ENCODE data around the gene LRRK1. TPM values are rescaled to one million over a fixed set of nuclear protein-coding genes. Genes with fewer than 3 reads are reported as not detected.

The LRRK1 gene
- polyA plus RNA-seq, 1 of the 3 experiments (the other 2 are of a cell fraction): 6.9 TPM

DNA sequence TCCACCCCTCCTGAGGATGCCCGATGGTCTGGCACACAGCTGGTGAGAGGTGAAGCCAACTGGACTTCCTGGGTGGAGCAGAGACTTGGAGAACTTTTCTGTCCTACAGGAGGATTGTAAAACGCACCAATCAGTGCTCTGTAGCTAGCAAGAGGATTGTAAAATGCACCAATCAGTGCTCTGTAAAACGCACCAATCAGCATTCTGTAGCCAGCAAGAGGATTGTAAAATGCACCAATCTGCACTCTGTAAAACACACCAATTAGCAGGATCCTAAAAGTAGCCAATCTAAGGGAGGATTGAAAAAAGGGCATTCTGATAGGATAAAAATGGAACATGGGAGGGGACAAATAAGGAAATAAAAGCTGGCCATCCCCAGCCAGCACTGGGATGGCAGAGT lies 182.5 kb downstream of the LRRK1 start:
- Histone ChIP-seq H3K27ac (ENCODE audit: low read depth in 2 of 2, low read length in 1 of 2) (no peak overlapping the region), H3K79me2 (ENCODE audit: insufficient read depth) (no peaks in the 10 kb centered on the region), H3K9me3 (no peaks in the 10 kb centered on the region), H4K20me1 (ENCODE audit: insufficient read depth) (no peaks in the 10 kb centered on the region), H3K9me2 (no peaks in the 10 kb centered on the region), H3K36me3 (replicated peaks in 1 of 2; ENCODE audit: control insufficient read depth in 1 of 2, insufficient read depth in 2 of 2, low read length in 1 of 2) (no peaks in the 10 kb centered on the region), H3K27me3 (ENCODE audit: insufficient read depth) (no peaks in the 10 kb centered on the region), H3K4me3 (ENCODE audit: low read depth in 2 of 2, low read length in 1 of 2) (no peak overlapping the region), H2AFZ (ENCODE audit: low read depth) (no peak overlapping the region), H3K9ac (no peak overlapping the region), H3F3A (replicated peaks; ENCODE audit: insufficient read depth) (peaks cover 3% of the 10 kb centered on the region), H3K4me1 (ENCODE audit: control insufficient read depth in 1 of 2, insufficient read depth in 2 of 2, low read depth in 1 of 2, low read length in 1 of 2) (peaks cover 10% of the 10 kb centered on the region in 2 experiments; a peak in 2 of 4 replicates), H3K4me2 (no peak overlapping the region)
- WGBS (ENCODE audit: low lambda C conversion rate): 75% methylated on average over 2 of the region's 3 CpGs
- POLR2A ChIA-PET: no interaction called here
- DNase-seq: no peak
- TF ChIP-seq FOSL2 (IDR thresholded peaks at IDR 0.05; ENCODE audit: borderline replicate concordance, low read depth) (no peak), CHD2 (IDR thresholded peaks at IDR 0.05; ENCODE audit: low read length, partially characterized antibody) (no peak), RXRA (IDR thresholded peaks at IDR 0.05; ENCODE audit: borderline replicate concordance, low read depth) (no peak)
- CTCF ChIA-PET: interaction anchor here (0.8 to 1.6 kb wide), 4 partner anchors 12 to 157 kb away, joined by 3 to 4 read pairs (median 3); partner anchors contain the start of gene CHSY1

DNA sequence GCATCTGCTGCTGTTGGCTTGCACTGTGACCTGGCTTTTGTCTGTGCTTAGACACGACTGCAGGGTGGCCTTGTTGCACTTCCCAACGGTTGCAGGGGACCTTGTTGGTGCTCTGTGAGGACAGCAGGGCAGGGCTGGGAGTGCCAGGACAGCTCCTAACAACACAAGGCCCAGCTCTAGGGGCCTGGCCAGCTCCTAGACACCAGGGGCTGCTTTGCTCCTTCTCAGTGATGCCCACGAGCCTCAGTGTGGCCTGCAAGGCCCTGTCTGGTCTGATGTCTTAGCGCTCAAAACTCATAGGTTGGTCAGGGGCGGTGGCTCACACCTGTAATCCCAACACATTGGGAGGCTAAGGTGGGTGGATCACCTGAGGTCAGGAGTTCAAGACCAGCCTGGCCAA lies 183.6 kb downstream of the LRRK1 start:
- DNase-seq: no peak
- Histone ChIP-seq H3F3A (replicated peaks; ENCODE audit: insufficient read depth) (peaks cover 3% of the 10 kb centered on the region), H3K4me3 (ENCODE audit: low read depth in 2 of 2, low read length in 1 of 2) (no peak overlapping the region), H3K9me3 (no peaks in the 10 kb centered on the region), H3K9ac (no peak overlapping the region), H3K79me2 (ENCODE audit: insufficient read depth) (no peaks in the 10 kb centered on the region), H3K36me3 (replicated peaks in 1 of 2; ENCODE audit: control insufficient read depth in 1 of 2, insufficient read depth in 2 of 2, low read length in 1 of 2) (no peaks in the 10 kb centered on the region), H4K20me1 (ENCODE audit: insufficient read depth) (no peaks in the 10 kb centered on the region), H3K27ac (ENCODE audit: low read depth in 2 of 2, low read length in 1 of 2) (no peak overlapping the region), H3K4me1 (ENCODE audit: control insufficient read depth in 1 of 2, insufficient read depth in 2 of 2, low read depth in 1 of 2, low read length in 1 of 2) (peaks cover 10% of the 10 kb centered on the region in 2 experiments; a peak in 2 of 4 replicates), H3K4me2 (no peak overlapping the region), H3K27me3 (ENCODE audit: insufficient read depth) (no peaks in the 10 kb centered on the region), H2AFZ (ENCODE audit: low read depth) (no peak overlapping the region), H3K9me2 (no peaks in the 10 kb centered on the region)
- WGBS (ENCODE audit: low lambda C conversion rate): 81% methylated on average over 5 of the region's 5 CpGs
- CTCF ChIA-PET: interaction anchor here (0.8 kb wide), 1 partner anchor 13 kb away, joined by 3 read pairs; no protein-coding TSS in a partner anchor
- POLR2A ChIA-PET: no interaction called here
- no peak for TF ChIP-seq MXI1 (IDR thresholded peaks at IDR 0.05; ENCODE audit: low read depth, low read length)
- no peak for TF ChIP-seq FOXM1 (IDR thresholded peaks at IDR 0.05; ENCODE audit: low read depth)
- no peak for TF ChIP-seq GABPA (IDR thresholded peaks at IDR 0.05; ENCODE audit: low read depth)
- TF ChIP-seq, protein P1, sequence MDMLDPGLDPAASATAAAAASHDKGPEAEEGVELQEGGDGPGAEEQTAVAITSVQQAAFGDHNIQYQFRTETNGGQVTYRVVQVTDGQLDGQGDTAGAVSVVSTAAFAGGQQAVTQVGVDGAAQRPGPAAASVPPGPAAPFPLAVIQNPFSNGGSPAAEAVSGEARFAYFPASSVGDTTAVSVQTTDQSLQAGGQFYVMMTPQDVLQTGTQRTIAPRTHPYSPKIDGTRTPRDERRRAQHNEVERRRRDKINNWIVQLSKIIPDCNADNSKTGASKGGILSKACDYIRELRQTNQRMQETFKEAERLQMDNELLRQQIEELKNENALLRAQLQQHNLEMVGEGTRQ (IDR thresholded peaks at IDR 0.05; ENCODE audit: borderline replicate concordance, low read depth, low read length): no peak
- no peak for TF ChIP-seq ELF1 (IDR thresholded peaks at IDR 0.05)
- no peak for TF ChIP-seq CTCF (IDR thresholded peaks at IDR 0.05)
- TF ChIP-seq RXRA (IDR thresholded peaks at IDR 0.05; ENCODE audit: borderline replicate concordance, low read depth): no peak
- TF ChIP-seq RCOR1 (IDR thresholded peaks at IDR 0.05; ENCODE audit: low read length): no peak
- no peak for TF ChIP-seq CHD2 (IDR thresholded peaks at IDR 0.05; ENCODE audit: low read length, partially characterized antibody)
